HL-60 (cell line): ENCODE measurements around the gene VTI1A.

ENCODE experiments used
- GABPA ChIP-seq: IDR thresholded peaks from 2 replicates; pipeline ENCODE4 v1.6.1; 2012; ENCODE audit warnings: low read depth
- POLR2AphosphoS5 ChIP-seq: IDR thresholded peaks from 2 replicates; pipeline ENCODE4 v1.6.1; 2012; ENCODE audit warnings: low read depth
- REST ChIP-seq: IDR thresholded peaks from 2 replicates; pipeline ENCODE4 v1.6.1; 2012; ENCODE audit warnings: low read depth; ENCODE audit not compliant: insufficient replicate concordance
- SPI1 ChIP-seq: IDR thresholded peaks from 2 replicates; pipeline ENCODE4 v1.6.1; 2012; ENCODE audit warnings: low read depth, mild to moderate bottlenecking, borderline replicate concordance
- TF ChIP-seq, protein P1 (sequence below): IDR thresholded peaks from one replicate; pipeline ENCODE4 v1.5.1; 2011; ENCODE audit warnings: low read length, control low read depth, inconsistent platforms; ENCODE audit not compliant: insufficient read depth

DNA sequence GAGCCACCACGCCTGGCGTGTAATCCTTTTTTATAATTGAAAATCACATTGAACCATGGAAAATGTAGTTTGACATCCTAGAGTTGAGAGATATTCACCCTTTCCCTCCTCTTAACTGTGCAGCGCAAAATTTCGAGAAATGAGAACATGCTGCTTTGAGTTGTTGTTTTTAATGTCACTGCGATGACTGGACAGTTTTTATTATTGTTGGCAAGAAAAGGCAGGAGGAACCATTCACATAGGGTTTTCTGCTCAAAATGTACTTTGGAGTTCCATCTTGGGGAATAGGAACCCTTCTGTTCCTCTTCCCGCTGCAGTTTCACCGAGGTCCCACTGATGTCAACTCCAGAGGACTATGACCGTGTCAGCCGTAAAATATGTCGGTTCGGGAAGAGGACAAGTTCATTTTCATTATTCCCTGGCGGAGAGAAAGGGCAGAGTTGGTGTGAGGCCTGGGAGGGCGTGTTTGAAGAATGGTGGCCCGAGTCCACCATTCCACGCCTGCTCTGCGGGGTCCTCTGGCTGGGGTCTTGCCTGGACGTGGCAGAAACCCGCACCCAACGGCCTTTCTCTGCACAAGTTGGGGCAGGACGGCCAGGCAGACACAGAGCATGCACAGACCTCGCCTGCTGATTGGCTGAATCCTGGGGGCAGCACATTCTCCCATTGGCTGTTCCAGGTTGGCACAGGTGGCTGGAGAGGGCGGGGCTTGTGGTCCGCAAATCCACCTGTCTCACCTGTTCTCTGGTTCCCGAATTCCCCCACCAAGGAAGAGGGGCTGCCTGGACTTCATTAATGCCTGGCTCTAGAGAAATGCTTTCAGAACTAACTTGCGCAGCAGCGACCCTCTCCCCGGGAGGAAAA, 397.9 kb downstream of the VTI1A start:
- TF ChIP-seq, protein P1, sequence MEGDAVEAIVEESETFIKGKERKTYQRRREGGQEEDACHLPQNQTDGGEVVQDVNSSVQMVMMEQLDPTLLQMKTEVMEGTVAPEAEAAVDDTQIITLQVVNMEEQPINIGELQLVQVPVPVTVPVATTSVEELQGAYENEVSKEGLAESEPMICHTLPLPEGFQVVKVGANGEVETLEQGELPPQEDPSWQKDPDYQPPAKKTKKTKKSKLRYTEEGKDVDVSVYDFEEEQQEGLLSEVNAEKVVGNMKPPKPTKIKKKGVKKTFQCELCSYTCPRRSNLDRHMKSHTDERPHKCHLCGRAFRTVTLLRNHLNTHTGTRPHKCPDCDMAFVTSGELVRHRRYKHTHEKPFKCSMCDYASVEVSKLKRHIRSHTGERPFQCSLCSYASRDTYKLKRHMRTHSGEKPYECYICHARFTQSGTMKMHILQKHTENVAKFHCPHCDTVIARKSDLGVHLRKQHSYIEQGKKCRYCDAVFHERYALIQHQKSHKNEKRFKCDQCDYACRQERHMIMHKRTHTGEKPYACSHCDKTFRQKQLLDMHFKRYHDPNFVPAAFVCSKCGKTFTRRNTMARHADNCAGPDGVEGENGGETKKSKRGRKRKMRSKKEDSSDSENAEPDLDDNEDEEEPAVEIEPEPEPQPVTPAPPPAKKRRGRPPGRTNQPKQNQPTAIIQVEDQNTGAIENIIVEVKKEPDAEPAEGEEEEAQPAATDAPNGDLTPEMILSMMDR: no peak
- TF ChIP-seq POLR2AphosphoS5 (no peak), REST (no peak), SPI1 (no peak), GABPA (no peak)
